GM19438 (cell line): ENCODE measurements around the gene ZFP36L1.

ENCODE experiments used
- ATAC-seq: cut with Tn5 transposase; IDR thresholded peaks from one replicate; pipeline ENCODE4 v1.9.1; 2021; ENCODE audit warnings: low read depth; ENCODE audit not compliant: unreplicated experiment

ZFP36L1 gene

DNA sequence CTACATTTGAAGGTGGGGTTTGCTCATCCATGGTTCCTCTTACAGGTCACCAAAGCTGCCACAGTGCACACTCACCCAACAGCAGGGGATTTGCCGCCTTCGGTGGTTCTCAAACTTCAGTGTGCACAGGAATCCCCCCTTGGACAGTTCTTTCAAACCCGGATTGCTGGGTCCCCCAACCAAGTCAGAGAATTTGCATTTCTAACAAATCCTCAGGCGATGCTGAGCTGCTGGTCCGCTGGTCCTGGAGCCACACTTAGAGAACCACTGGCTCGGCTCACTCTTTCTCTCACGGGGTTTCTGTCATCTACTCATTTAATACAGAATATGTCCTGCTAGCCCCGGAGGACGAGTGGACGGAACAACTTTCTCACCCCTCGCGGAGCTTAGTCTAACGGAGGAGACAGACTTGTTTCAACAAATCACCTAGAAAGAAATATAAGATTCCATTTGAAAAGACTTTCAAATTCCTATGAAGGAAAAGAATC lies 24.1 kb upstream of the ZFP36L1 start:
- ATAC-seq: no peak

DNA sequence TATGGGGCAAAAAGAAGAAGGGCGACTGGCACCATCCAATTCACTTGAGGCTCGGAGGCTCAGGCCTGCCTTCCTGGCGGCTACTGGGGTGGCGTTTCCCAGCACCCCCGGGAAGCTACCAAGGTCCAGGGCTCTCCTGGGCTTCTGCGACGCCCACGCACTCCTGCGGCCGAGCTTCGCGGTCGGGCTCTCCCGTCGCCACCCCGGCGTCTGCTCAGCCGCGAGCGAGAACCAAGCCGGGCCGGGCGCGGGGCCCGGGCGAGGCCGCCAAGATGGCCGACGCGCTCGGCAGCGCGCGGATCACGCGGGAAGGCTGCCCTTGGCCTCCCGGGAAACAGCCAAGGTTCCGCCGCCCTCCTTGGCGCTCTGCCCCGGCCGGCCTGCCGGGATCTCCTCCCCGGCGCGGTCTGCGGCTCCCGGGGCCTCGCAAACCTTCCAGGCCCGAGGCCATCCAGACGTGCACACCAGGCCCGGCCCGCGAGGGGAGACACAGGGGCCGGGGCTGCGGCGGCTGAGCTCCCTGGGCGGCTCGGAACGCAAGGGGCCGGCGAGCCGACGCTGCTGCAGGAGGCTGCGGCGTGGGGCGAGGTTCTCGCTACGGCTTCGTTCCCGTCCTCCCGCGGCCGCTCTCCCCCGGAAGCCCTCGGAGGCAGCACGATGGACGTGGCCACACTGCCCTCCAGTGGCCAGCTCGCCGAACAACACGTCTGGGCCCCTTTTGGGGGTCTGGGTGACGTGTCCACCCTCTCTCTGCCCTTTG lies 23.5 kb upstream of the ZFP36L1 start:
- ATAC-seq: no peak

DNA sequence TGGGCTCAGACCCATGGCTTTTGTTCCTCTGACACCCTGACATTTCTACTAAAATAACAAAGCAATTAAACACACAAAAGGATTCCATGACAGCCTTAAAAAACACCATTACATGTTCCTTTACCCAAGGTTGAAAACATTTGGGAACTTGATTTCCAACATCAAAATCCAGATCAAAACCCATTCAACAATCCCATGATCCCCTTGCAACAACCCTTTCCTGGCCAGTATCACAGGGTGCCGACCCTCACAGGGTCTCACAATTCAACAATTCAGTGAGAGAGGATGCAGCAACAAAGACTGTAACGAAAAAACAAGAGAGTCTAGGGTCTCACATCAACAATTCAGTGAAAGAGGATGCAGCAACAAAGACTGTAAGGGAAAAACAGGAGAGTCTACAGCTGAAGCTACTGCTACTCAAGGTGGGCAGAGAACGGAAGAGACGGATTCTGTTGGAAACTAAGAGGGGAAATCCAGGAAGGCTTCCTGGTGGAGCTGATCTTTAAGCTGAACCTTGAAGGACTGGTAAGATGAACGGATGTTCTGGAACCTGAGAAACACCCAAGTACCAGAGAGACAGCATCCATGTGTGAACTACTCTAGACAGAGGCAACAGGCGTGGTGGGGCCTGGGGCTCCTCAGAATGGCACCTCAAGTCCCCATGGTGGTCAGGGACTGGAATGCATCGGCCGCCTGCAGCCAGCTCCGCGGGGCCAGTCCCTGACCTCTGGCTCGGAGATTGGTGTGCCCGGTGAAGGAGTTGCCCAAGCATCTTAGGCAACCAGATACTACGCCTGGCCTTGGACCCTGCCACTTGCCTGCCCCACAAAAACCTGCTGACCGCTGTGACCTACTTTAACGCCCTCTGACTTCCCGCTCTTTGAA lies 22.7 kb upstream of the ZFP36L1 start:
- no peak for ATAC-seq

DNA sequence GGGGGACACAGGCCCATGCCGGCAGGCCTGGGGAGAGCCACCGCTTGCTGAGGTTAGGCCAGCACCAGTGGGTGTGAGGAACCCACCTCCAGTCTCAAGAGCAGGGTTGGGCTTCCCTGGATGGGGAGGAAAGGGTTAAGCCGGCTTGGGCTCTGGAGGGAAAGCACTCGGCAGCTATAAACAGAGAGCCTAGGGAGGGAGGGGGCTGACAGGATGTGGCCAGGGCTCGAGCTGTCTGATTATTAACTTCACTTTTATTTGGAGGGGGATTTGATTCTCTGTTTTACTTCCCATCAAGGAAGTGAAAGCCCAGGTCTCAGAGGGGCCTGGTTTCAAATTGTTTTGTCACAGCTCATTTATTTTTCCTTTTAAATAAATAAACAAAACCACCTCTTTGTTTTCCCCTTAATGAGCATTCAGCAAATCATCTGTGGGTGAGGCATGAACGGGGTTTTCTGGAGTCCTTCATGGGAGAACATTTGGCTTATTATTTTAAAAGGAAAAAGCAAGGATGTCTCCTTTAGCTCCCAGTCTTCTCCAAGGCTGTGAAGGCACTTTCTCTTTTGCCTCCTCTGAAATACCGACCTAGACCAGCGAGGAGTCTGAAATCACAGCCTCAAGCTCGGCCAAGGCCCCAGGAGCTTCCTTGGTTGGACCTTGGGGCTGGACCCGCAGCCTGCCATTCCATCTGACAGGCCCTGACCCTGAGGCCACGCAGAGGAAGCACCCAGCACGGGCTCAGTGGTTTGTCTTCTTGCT lies 21.9 kb upstream of the ZFP36L1 start:
- peak; percentile 52 for ATAC-seq

DNA sequence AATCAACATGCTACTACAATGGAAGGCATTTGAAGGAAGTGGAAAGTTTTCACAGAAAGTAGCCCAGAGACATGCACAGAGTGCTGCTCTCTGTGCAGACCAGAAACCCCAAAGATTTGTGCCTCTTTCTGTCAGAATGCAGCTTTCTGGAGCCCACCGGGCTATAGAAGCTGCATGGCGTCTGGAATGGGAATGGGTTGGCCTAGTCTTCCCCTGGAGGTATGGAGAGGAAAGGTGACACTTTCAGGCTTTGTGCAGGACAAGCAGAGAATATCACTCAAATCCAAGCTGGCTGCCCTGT lies 21.3 kb upstream of the ZFP36L1 start:
- no peak for ATAC-seq

DNA sequence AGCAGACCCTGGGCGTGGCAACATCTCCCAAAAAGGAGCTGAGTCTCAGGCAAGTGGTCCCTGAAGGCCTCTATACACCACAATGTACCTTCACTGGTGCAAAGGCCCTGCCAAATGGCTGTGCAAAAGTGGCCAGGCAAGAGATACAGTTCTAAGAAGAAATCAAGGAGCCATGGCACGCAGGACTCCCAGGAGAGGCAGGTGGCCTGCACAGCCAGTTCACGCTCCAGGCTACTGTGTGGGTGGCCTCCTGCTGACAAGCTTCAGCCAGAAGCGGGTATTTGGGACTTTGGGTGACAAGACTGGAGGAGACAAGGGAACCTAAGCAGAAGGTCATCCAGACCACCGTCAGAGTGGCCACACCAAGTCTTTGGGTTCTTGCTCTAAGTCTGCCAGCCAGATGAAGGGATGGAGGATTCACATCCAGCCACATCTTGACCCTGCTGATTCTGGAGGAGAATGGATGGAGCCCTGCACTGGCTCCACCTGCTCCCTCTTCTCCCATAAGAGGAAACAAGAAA lies 20.5 kb upstream of the ZFP36L1 start:
- no peak for ATAC-seq

DNA sequence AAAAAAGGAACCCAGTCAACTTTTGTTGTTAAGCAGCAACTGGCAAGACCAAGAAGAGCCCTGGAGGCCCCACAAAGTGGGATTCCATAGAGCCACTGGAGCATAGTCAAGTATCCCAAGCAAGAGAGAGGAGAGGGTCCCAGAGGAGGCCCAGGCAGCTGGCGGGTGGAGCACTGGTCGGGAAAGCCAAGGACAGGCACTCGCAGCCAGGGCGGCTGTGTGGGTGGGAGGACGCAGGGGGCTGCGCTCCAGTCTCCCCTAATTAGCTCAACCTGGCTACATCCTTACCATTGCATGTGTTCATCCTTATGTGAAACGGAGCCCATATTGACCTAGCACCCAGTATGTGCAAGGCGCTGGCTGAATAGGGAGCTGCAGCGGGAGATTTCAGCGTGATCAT lies 18.3 kb upstream of the ZFP36L1 start:
- no peak for ATAC-seq

DNA sequence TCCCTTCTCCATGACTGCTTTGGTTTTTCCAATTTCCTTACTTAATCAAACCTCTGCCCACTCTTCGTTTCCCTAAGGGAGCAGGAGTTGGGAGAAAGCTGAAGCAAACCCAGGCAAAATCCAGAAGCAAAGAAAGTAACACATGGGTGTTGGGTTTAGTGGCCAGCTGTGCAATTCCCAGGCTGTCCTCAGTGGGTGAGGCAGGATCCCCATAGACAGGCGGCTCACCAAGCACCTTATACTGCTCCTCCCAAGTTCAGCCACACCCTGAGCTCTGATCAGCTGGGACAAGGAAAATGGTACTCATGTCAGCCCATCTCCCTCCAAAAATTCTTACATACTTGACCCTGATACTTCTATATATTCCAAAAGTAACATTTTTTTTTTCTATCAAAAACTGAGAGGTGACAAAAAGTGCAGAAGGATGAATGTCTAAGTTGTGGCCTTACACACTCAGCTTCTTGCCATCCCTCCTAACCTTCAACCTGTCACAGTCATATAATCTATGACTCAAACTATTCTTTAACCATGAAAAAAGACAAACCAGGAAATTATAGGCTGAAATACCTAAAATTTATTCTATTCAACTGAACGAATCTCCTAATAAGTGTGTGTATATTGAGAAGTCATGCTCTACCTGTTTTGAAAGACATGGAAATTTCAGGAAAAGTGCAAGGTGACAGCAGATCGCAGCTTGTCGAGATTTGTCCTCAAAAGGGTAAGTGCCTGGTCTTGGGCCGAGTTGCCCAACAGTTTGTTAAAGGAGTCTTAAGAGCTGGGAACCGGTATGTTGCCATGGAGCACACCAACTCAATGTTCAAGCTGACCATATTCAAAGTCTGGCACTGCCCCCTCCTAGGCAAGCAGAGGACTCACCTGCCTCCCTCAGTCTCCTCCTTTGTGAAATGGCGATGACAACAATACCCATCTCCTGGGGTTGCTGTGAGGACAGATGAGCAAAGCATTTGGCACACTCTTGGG lies 17.6 kb upstream of the ZFP36L1 start:
- no peak for ATAC-seq

DNA sequence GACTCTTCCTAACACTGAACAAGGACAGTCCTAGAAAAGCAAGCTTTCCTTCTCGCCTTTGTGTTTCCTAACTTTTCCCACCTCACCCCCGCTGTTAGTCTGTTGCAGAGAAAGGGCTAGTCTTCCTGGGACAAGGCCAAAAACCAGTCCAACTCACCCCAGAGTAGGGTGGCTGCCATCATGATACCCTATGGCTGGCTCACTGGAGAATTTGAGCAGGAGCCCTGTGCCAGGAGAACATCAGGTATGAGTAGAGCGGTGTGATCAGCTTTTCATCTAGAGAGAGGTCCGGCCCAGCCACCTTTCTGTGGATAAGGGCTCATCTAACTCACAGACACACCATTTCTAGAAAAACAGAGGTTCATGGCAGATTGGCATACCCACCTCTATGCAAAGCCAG lies 16.7 kb upstream of the ZFP36L1 start:
- no peak for ATAC-seq

DNA sequence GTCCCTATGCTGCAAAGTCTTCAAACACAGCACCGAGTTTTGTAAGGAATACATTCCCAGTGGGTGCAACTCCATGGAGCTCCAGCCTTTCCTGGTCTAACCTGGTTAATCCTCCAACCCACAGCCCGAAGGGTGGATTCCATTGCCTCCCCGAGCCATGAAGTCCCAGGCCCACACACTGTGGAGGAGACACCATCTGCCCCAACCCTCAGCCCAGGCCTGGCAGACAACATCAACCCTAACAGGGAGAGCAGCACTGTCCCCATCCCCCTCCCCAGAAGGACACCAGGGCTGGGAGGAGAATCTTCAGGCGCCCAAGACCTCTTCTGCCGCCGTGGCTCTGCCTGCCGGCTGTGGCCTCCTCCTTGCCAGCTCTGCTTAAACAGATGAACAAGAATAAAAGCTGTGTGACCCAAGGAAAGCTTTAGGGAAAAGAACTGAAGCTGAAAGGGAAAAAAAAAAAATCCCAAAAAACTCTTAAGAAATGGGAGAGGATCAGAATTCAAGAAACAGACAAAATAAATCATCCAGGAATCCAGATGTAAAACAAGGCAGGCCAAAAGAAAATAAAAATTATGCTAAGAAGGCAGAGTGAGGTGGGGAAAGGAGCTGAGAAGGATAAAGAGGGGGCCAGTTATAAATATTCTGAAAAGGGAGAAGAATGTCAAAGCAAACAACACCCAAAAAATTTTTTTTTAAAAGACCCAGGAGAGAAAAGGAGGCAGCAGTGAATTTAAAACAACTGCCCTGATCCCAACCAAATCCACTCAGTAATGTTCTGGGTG lies 16.0 kb upstream of the ZFP36L1 start:
- ATAC-seq: no peak

DNA sequence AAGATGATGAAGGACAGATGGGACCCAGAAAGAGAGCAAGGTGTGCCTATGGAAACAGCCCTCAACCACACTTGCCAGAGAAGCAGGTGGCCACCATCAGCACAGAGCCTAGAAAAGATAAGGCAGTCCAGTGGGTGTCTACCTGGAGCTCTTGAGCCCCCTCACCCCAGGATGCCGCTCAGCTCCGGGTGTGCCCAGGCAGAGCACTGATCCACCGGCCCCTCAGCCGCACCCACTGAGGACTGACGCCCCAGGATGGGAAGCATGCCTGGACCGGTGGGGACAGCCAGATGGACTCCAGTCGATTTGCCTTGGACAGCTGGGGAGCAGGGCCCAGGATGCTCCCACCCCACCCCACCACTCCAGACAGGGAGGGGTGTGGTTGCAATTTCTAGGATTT lies 15.1 kb upstream of the ZFP36L1 start:
- no peak for ATAC-seq

DNA sequence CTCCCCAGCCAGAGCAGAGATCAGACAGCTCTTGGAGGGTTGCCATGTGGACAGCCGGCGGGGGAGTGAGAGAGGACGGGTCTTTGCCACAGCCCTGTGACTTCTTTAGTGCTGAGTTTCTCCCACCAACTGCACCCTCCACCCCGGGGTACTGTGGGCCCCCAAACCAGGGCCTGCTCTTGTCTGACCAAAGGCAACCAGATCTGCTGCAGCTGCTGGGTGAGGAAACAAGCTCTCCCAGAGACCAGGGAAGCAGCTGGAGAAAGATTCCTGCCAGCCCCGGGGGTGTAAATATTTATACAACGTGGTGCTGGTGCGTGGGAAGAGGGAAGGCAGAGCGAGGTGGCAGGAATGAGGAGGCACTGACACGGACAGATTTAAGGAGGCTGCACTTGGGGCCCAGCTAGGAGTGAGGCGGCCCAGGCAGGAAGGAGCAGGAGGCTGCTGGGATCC lies 14.3 kb upstream of the ZFP36L1 start:
- no peak for ATAC-seq

DNA sequence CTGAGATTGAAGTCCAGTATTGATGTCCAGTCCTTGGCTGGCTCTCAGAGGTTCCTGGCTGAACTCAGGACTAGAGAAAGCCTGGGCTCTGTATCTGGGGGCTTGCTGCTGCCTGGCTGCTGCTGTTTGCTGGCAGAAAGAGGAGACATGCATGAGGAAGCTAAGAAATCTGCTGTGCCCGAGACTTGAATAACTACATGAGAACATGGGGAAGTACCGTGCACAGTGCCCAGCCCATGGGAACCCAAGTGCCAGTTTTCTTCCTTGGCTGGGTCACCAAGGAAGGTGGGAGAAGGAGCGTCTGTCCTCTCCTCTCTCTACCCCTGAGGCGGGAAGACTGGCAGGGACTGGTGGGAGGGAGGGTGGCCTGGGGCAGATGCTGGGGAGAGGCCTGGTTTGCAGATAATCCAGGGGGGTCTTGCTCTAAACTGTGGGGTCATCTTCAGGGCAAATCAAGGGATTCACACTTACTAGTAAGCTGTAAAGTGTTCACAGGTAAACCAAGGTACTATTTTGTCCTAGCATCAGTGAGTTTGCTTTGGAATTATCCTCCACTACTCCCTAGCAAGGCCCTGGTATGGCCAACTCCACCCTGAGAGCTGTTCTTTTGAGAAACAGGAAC lies 13.8 kb upstream of the ZFP36L1 start:
- no peak for ATAC-seq

DNA sequence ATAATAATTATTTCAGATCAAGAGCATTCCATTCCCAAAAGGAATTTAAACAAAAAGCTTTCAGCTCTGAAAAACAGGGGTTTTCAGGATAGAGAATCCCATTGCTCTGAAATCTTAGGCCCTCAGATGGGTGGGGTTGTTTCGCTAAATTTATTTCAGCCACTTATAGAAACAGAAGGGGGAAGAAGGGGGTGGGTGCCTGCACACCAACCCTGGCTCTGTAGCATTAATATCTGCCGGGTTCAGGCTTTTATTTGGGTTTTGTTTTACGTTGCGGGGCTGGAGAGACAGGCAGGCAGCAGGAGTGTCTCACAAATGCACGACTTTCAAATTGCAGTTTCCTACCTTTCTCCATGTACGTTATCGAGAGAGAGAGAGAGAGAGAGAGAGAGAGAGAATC lies 12.5 kb upstream of the ZFP36L1 start:
- no peak for ATAC-seq

DNA sequence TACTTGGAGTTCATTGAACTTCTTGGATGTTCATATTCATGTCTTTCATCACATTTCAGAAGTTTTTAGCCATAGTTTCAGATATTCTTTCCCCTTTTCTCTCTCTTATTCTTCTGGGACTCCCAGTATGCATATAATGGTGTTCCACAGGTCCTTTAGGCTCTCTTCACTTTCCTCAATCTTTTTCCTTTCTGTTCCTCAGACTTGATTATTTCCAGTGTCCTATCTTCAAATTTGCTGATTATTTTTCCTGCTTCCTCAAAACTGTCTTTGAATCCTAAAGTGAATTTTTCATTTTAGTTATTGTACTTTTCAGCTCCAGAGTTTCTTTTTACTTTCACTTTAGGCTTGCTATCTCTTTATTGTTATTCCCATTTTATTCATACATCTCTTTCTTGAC lies 8.8 kb upstream of the ZFP36L1 start:
- no peak for ATAC-seq

DNA sequence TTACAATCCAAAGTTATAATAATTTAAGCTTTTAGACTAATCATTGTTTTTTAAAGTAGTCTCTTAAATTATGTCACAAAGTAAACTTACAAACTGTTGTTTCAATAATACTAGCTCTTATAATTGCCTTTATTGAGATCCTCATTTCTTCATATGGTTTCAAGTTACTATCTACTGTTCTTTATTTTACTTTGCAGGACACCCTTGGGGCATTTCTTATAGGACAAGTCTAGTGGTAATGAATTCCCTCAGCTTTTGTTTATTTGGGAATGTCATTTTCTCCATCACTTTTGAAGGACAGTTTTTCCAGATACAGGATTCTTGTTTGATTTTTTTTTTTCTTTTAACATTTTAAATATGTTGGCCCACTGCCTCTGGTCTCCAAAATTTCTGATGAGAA lies 8.1 kb upstream of the ZFP36L1 start:
- no peak for ATAC-seq

DNA sequence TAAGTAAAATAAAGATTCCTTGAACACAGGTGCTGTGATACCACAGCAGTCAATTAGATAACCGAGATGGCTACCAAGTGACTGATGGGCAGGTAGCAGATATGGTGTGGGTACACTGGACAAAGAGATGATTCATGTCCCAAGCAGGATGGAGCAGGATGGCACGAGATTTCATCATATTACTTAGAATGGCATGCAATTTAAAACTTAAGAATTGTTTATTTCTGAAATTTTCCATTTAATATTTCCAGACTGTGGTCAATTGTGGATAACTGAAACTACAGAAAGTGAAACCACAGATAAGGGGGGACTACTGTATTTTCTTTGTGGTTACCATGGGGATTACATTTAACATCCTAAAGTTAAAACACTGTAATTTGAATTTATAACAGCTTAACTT lies 7.5 kb upstream of the ZFP36L1 start:
- ATAC-seq: no peak

DNA sequence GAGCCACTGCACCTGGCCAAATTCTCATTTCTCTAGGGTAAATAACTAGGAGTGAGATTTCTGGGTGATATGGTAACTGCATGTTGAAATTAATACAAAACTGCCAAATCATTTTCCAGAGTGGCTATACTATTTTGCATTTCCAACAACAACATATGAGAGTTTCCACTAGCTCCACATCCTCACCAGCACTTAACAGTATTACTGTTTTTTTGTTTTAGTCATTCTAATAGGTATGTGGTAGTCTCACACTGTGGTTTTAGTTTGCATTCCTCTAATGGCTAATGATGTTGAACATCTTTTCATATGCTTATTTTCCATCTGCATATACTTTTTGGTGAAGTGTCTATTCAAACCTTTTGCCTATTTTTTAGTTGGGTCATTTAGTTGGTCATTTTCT lies 5.8 kb upstream of the ZFP36L1 start:
- no peak for ATAC-seq
